NT2/D1 (cell line): Measurements from ENCODE around the gene BHMT.
"Not testable (repeated sequence)": the region's sequence is repeated elsewhere in the genome, so short reads cannot be mapped to it uniquely, and the experiment has no call there.

Source experiments
- YY1 ChIP-seq: IDR thresholded peaks from 2 replicates; pipeline ENCODE4 v1.6.1; 2011; ENCODE audit not compliant: insufficient read length, insufficient read depth
- ZNF274 ChIP-seq: IDR thresholded peaks from 2 replicates; pipeline ENCODE4 v1.6.1; 2011; ENCODE audit warnings: mild to moderate bottlenecking, low read depth, low read length

GRCh38 chr5:79161647-79162046, 50.0 kb downstream of the BHMT start:
- TF ChIP-seq ZNF274, YY1: not testable (repeated sequence)
